ENCODE results near the gene ZBP1.

ZBP1 gene

DNA sequence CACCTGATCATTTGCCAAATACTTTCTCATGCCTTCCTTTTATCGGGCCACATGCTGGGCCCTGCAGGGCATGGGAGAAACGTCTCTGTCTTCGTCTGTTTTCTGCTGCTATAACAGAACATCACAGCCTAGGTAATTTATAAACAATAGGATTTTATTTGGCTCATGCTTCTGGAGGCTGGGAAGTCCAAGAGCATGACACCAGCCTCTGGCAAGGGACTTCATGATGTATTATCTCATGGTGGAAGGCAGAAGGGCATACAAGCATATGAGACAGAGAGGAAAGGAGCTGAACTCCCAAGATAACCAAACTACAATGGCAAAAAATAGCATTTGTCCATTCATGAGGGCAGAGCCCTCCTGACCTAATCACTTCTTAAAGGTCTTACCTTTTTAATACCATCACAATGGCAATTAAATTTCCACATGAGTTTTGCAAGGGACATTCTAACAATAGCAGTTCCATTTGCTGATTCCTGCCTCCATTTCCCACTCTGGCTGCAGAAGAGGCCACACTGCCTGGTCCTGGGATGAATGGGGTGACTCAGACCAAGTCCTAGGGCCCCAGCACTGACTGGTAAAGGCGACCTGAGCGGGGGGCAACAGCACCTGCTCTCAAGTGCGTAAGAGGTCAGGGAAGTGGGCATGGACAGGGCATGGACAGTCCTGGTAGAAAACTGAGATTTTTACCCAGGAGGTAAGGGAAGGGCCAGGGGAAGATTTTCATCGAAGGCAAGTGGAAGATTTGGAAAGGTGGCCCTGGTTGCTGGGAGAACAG is 5.1 kb upstream of the ZBP1 start:
- no peak for TF ChIP-seq CTCF (IDR thresholded peaks at IDR 0.05; ENCODE audit: low read depth, low read length)
- no peak overlapping the region for H3K4me3 ChIP-seq (replicated peaks in 1 of 2; ENCODE audit: low read depth in 2 of 2, low read length in 2 of 2)
- no peak for DNase-seq (ENCODE audit: low read depth in 2 of 2)

GRCh38 chr20:57624124-57624523 is 3.9 kb upstream of the ZBP1 start:
- H3K4me3 ChIP-seq (replicated peaks in 1 of 2; ENCODE audit: low read depth in 2 of 2, low read length in 2 of 2), result no peak overlapping the region
- DNase-seq (ENCODE audit: low read depth in 2 of 2), result no peak
- no peak for TF ChIP-seq CTCF (IDR thresholded peaks at IDR 0.05; ENCODE audit: low read depth, low read length)

GRCh38 chr20:57622579-57623381 is 2.6 kb upstream of the ZBP1 start:
- DNase-seq (ENCODE audit: low read depth in 2 of 2), result peak; percentile 35 to 54
- no peak overlapping the region for H3K4me3 ChIP-seq (replicated peaks in 1 of 2; ENCODE audit: low read depth in 2 of 2, low read length in 2 of 2)
- peak; percentile 85 for TF ChIP-seq CTCF (IDR thresholded peaks at IDR 0.05; ENCODE audit: low read depth, low read length)

DNA sequence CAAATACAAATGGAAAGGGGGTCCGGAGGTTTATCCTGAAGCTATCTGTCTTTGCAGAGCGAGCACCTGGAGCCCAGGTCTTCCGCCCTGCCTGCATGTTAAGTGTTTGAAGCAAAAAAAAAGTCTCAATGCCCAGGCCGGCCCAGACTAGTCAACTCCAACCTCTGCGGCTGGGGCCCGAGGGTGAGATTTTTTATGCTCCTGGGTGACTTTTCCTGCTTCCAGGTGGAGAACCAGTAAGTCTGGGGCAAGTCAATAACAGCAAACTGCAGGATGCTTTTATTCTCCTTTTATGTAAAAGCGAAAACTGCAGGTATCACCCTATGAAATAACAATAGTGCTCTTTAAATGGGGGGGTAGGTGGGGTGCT is 2.0 kb upstream of the ZBP1 start:
- TF ChIP-seq CTCF (IDR thresholded peaks at IDR 0.05; ENCODE audit: low read depth, low read length), result no peak
- no peak for DNase-seq (ENCODE audit: low read depth in 2 of 2)
- no peak overlapping the region for H3K4me3 ChIP-seq (replicated peaks in 1 of 2; ENCODE audit: low read depth in 2 of 2, low read length in 2 of 2)

DNA sequence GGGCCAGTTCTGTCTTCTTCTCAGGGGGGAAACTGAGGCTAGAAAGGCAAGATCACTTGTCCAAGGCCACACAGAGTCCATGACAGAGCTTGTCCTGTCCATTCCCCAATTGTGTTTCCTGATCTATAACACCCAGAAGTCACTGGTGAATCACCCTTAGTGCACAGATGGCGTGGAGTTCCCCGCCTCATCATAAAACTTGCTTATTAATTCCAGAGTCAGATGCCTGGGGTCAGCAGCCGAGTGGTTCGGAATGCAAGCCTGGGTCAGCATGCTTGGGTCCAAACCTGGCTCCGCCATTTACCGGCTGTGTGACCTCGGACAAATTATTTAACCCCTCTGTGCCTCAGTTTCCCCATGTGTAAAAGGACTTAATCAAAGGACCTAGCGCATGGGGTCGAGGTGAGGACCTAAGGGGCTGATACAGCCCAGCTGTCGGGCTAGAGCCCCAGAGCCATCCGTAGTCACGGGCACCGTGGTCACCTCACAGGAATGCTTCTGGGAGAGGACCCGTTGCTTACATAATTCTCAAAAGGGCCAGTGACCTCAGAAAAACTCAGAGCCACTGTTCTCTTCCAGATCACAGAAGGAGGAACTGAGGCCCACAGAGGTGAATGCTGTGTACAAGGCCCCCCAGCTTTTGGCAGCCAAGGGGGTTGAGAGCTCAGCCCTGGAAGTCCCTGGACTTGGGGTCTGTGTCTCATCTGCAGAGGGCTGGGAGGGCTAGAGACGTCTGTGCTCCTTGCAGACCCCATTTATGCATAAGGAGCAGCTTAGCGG is 1.4 kb upstream of the ZBP1 start:
- DNase-seq (ENCODE audit: low read depth in 2 of 2), result no peak
- TF ChIP-seq CTCF (IDR thresholded peaks at IDR 0.05; ENCODE audit: low read depth, low read length), result no peak
- no peak overlapping the region for H3K4me3 ChIP-seq (replicated peaks in 1 of 2; ENCODE audit: low read depth in 2 of 2, low read length in 2 of 2)

DNA sequence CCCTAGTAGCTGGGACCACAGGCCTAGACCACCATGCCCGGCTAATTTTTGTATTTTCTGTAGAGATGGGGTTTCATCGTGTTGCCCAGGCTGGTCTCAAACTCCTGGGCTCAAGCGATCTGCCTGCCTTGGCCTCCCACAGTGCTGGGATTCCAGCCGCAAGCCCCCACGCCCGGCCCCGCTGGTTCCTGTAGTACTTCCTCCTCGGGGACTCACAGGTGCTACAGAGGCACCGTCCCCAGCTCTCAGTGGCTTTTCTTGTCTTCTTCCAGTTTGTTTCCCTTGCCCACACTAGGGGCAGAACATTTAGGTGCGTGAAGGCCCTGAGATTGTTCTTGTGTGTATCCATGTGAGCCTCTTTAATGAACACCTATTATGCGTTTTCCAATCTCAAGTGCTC is 773 bp upstream of the ZBP1 start:
- no peak for TF ChIP-seq CTCF (IDR thresholded peaks at IDR 0.05; ENCODE audit: low read depth, low read length)
- no peak for DNase-seq (ENCODE audit: low read depth in 2 of 2)
- H3K4me3 ChIP-seq (replicated peaks in 1 of 2; ENCODE audit: low read depth in 2 of 2, low read length in 2 of 2), result no peak overlapping the region
